GM19099 (cell line): ENCODE results near the gene IKZF3.

ENCODE experiments used
- POLR2A ChIP-seq: IDR thresholded peaks from 3 replicates; pipeline ENCODE4 v1.6.1; 2011; ENCODE audit warnings: low read depth; ENCODE audit not compliant: insufficient read length; ENCODE audit errors: extremely low read depth

Gene IKZF3

DNA sequence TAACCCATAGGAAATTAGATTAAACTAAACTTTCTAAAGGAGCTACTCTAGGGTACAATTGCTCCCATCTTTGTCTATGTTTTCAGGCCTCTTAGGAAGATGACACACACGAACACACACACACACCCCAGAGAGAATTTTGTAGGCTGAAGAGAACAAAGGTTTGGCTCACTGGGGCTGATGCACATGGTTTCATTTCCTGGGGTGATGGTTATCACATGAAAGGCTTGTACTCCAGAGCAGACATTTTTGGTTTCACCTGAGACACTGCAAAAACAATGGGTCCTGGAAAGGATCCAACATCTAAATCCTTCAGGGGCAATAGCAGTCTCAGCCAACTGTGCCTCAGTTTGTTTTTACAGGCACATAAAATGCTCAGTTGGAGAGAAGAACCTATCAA is 63.6 kb downstream of the IKZF3 start:
- TF ChIP-seq POLR2A: no peak

DNA sequence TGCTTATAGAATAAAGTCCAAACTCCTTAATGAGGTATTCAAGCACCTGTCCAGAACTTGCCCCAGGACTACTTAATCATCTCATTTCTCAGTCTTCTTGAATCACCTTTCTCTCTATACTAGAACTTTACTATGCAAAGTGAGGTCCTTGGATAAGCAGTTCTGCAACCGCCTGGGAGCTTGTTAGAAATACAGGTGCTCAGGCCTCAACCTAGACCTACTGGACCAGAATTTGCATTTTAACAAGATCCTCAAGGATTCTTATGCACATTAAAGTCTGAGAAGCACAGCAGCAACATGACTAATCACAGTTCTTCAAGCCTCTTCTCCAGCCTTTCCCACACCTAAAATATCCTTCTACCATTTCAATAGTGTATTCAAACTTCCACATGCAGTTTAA is 64.7 kb downstream of the IKZF3 start:
- no peak for TF ChIP-seq POLR2A

DNA sequence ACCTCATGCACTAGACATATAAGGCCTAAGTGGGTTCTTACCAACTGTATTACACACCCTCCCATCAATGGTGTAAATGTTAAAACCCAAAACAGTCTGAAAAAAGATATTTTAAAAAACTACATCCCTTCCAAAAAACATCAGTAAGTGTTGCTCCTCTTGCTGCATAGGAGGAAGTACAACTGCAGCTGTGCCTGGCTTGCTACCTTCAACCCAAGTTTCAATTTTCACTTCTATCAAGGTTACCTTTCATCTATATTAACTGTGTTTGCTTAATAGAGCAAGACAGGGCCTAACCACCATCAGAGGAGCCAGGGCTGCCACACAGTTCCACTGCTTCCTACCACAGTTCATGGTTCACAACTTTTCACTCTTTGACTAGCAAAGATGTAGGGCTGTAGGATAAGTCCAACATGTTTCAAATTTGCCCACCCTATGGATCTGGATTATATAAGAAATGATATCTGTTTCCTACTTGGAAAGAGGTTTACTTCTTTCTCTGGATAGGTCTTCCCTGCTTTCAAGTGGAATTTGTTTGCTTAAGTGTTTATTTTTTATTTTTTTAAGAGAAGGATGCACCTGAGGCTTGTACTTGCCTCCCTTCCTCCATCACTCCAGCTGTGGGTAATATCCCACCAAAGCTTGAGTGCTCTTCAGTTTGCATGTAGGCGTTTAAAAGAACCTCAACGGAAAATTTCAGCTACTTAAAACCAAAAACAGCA is 69.7 kb downstream of the IKZF3 start:
- TF ChIP-seq POLR2A: peak; percentile 45

DNA sequence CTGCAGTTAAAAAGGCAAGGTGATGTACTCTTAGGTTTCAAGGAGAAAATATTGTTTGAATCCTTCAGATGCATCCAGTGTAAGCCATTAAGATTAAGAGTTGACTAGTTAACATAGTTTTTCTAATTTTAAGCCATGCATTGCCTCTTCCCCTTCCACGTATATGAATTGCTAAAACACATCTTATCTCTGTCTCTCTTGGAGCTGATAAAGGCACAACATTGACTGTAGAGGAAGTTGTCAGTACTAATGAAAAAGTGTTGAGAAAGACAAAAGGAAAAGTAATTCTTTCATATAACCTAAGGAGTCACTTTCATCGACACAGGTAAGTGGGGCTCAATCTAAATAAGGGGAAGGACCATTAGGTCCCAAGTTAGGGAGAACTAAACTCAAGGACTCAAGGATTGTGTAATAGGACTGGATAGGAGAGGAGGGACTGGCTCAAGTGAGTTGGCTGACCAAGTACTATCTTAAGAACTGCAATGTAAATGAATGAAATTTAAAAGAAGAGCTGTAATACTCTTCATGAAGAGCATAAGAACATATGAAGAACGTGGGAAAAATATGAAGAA is 70.7 kb downstream of the IKZF3 start:
- no peak for TF ChIP-seq POLR2A

DNA sequence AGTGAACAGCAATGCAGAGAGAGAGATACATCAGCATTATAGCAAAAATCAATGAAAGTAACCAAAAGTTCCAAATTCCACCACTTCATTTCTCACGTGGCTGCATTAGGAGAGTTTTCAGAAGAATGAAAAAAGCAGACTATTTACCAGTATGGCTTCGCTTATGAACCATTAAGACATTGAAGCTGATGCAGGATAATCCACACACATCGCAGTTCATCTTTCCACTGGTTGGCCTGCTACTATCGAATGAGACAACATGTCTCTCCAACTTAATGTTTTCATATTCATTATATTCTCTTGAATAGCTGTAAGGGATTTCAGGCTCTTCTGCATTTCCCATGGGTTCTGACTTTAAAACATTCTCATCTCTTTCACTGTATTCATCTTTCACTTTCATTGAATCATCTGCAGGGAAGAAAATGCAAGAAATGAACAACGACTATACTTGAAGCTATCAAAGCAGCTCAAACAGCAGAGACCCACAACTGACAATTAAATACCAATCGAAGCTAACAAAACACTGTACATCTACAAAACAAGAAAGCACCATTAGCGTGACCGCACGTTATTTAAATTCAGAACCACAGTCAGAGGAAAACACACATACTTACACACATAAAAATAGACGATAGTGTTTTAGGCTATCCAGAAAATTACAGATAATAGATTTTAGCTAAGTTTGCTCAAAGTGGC is 71.4 kb downstream of the IKZF3 start:
- no peak for TF ChIP-seq POLR2A

DNA sequence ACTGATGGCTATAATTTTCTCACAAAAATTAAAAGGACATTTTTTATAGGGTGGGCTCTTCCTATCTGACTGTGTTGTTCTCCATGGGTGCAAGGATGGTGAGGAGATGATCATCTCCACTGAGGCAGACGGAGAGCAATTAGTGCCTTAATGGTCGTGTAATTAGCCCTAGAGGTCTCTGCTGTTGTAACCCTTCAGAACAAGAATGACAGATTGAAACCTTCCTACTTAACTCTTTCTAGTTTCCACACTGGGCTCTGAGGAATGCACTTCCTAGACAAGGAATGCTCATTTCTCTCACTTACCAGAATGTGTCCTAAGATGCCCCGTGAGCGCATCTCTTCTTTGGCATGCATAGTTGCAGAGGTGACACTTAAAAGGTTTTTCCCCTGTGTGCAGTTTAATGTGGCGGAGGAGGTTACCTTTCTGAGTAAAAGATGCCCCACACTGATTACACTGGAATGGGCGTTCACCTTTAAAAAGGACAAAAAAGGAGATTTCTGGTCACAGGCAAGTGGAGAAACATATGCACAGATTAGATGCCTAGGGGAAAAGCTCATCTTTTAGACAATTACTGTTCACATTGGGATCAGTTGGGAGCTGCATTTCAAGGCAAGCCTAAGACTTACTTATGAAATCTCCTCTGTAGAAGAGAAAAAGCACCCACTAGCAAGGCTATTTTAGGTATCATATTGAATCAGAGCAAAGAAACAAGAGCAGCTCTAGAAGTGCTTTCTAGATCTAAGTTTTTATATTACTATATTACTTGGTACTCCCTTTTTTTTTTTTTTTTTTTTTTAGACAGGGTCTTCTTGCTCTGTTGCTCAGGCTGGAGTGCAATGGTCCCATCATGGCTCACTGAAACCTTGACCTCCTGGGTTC is 72.8 kb downstream of the IKZF3 start:
- TF ChIP-seq POLR2A: no peak

DNA sequence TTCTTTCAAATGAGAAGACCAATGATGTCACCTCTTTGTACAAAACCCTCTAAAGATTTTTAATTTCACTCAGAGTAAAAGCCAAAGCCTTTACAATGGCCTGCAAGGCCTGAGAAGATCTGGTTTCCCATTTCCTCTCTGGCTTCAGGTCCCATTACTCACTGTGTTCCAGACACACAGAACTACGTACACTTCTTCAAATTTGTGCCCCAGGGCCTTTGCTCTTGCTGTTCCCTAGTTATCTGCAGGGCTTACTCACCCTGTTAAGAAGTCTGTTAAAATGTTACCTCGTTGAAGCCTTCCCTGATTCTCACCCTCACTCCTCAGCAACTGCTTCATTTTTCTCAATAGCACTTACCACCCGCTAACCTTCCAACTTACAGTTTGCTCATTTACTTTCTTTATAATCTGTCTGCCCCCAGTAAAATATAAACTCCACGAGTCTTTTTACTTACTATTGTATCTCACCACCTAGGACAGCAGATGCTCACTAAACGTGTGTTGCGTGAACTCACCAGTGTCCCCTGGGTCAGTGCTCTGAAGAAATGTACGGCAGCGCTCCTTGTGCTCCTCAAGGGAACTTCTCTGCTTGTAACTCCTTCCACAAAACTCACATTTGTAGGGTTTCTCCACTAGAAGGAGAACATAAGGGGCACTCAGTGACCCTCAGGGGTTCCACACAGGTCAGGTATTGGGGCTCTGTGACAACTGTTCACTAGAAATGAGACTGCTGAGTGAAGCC is 76.2 kb downstream of the IKZF3 start:
- no peak for TF ChIP-seq POLR2A

DNA sequence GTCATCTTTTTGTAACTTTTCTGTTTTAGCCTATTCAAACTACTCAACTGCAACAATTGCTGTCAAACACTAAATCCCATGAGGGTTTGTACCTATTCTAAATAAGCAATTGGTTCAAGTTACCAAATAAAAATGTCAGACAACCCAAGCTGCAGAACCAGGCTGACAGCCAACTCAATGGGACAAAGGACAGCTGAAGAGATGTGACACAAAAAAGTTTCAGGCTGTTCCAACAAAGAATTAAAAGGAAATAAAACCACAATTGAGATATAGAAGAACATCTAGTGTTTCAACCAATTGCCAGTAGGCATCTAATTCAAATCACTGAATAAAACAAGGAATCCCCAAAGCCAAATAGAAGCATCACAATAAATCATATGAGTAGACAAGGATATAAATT is 77.1 kb downstream of the IKZF3 start:
- TF ChIP-seq POLR2A: no peak

DNA sequence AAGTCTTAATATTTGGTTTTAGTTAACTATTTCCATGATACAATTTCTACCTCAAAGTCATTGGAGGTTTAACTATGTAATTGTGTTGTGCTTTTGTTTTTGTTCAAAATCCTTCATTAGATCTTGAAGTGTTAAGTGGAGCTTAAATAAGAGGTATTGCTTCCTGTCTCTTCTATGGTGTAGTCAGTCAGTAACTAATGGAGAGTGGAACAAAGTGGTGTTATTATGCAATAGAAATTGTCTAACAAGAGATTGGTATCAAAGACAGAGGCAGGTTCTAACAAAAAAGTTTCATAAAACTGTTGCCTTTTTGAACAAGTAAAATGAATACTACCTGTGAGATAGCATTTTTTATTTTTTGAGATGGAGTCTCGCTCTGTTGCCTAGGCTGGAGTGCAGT is 81.1 kb downstream of the IKZF3 start:
- no peak for TF ChIP-seq POLR2A

DNA sequence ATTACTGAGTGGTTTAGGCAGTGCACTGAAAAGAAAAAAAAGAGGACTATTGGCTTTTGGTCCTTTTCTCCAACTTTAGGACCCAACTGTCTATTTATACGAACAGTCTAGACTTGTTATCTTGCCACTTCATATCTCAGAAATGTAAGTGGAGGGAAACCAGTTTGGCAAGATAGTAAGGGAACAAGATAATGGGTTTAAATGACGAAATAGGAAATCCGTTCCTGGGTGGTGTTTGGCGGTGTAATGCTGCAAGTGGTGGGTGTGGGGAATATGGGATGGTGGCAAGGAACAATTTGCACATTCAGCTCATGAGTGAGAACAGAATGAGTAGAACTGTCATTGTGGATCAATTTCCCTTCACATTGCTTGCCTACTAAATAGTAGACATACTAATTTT is 81.6 kb downstream of the IKZF3 start:
- no peak for TF ChIP-seq POLR2A

DNA sequence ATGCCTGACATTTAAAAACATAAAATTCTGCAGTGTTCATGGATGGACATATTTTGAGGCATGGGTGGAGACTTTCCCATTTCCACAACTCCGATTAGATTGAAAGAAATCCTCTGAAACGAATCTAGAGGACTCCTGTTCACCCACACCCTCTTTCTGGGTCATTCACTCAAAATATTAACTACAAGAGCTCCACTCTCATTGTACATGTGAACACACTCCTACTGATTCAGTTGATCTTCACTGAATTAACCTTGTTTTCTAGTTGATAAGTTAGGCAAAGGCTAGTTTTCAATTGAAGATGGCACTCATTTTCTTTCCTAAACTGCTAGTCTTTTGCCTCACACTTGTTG is 82.3 kb downstream of the IKZF3 start:
- no peak for TF ChIP-seq POLR2A

DNA sequence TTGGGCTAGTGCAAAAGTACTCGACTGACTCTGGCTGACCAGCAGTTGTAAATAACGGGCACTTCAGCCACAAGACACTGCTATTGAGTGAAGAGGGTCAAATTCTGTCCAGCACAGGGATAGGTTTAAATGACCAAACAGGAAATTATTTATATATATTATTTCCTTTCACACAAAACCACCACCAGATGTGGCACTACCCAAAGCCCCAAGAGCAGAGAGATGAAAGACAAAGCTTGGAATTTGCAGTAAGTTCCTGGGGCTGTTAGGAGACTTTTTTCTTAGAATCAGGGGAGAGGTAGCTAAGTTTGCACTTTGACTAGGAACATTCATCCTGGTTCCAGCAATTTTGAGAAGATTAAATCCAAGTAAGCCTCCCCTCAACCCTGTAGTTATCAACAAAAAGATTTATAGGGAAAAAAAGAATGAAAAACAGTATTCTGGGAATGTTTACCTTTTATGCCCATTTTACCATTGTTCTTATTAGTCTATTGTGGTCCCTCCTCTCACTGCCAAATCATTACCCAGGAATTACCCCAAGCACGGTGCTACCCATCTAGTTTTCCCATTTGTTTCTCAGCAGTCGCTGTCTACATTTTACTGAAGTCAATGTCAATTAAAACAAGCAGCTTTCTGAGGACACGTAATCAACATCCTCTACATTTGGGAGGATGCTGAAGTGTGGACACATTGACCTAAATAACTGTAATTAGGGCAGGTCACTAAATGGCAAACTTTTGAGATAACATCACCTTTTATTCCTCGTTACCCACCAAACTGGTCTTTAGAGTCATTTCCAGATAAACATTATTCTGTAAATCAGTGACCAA is 82.9 kb downstream of the IKZF3 start:
- no peak for TF ChIP-seq POLR2A

DNA sequence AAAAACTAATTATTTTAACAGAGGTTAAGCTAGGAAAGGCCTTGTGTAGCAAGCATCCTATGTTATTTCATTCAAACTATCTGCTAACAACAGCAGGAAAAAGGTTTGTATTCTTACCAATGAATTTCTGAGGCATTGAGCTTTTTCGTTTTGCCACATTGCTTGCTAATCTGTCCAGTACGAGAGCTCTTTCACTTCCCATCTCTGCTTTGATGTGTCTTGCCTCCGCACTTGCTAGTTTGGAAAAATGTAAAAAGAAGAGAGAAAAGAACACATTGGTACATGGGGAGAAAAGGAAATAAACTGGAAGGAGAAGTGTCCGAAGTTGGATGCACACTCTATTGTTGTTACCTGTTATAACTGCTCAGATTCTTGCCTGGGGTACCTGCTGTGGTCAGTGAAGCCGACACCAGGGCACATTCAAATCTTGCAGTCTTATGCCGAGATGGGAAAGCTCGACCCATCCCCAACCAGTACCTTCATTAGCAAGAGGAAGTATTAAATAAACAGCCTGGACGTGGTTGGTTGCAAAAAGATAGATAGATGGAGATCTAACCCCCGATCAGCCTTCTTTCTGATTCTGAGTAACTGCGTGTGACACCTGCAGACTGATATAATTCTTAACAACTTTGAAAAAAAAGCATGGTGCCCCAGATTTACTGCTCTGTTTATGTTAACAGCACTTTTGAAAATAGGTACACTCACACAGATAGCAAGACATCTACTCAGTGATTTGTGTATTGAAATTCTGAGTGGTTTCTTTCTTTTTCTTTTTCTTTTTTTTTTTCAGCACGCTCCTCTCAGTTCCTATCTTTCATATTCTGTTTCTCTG is 86.4 kb downstream of the IKZF3 start:
- TF ChIP-seq POLR2A: peak; percentile 65
